GM12892 (cell line): ENCODE results near the gene EPS8. TPM values are rescaled to one million over a fixed set of nuclear protein-coding genes. Genes with fewer than 3 reads are reported as not detected.

Experiments used
- DNase-seq: peaks from one replicate; pipeline ENCODE4 v3.0.0; 2011; ENCODE audit not compliant: insufficient read length
- FAIRE-seq: peaks from 2 replicates; lab custom pipeline; 2011; peaks lifted over from hg19 to GRCh38; lab: Jason Lieb, UNC
- POLR2A ChIP-seq: IDR thresholded peaks from 2 replicates; pipeline ENCODE4 v1.6.1; 2011; ENCODE audit warnings: low read depth, low read length, control low read depth
- POLR2AphosphoS5 ChIP-seq: IDR thresholded peaks from 2 replicates; pipeline ENCODE4 v1.6.1; 2011; ENCODE audit warnings: low read depth, low read length, control low read depth
- TAF1 ChIP-seq: IDR thresholded peaks from 2 replicates; pipeline ENCODE4 v1.6.1; 2011; ENCODE audit warnings: low read depth, mild to moderate bottlenecking, control low read depth, low read length, borderline replicate concordance
- polyA plus RNA-seq: library from polyadenylated mRNA; unstranded; fragments of >200 nt; gene quantifications from one replicate; pipeline ENCODE4 v1.2.1, GENCODE V29; 2012; ENCODE audit warnings: missing spikeins, inconsistent platforms; ENCODE audit not compliant: missing spikeins

EPS8 gene
- polyA plus RNA-seq = 2.4 TPM

GRCh38 chr12:15789220-15790171 is at the start of gene EPS8:
TSS of gene EPS8 (minus strand) at chr12:15789388. CDS start at chr12:15682951, 106,437 bp downstream.
- peak; percentile 90 for FAIRE-seq
- TF ChIP-seq POLR2AphosphoS5 (no peak), POLR2A (no peak), TAF1 (no peak)
- peak; percentile 78 for DNase-seq

GRCh38 chr12:15837141-15837790 is 48.1 kb upstream of the EPS8 start:
- FAIRE-seq = no peak
- no peak for DNase-seq

GRCh38 chr12:15834575-15834974 is 45.4 kb upstream of the EPS8 start:
- no peak for DNase-seq
- no peak for TF ChIP-seq POLR2AphosphoS5
- TF ChIP-seq POLR2A = no peak
- TF ChIP-seq TAF1 = no peak
- FAIRE-seq = no peak

More at GRCh38 chr12:15837141-15837790, 48.1 kb upstream of the EPS8 start:
- TF ChIP-seq POLR2A (no peak), POLR2AphosphoS5 (no peak), TAF1 (no peak)

- TF ChIP-seq POLR2A (no peak), TAF1 (no peak), POLR2AphosphoS5 (no peak)
- DNase-seq = no peak
- no peak for FAIRE-seq
These were observed 42.3 kb upstream of the EPS8 start for GRCh38 chr12:15831315-15831978.

- no peak for FAIRE-seq
- DNase-seq = no peak
- TF ChIP-seq POLR2AphosphoS5 (no peak), TAF1 (no peak)
These were observed 41.4 kb upstream of the EPS8 start for GRCh38 chr12:15830538-15830937.

GRCh38 chr12:15829949-15830348 is 40.8 kb upstream of the EPS8 start:
- FAIRE-seq = no peak
- no peak for DNase-seq
- TF ChIP-seq POLR2A = no peak
- TF ChIP-seq TAF1 = no peak
- TF ChIP-seq POLR2AphosphoS5 = no peak

GRCh38 chr12:15829255-15829654 is 40.1 kb upstream of the EPS8 start:
- DNase-seq (no peak), FAIRE-seq (no peak)
- TF ChIP-seq TAF1 (no peak), POLR2AphosphoS5 (no peak), POLR2A (no peak)

GRCh38 chr12:15827136-15827535 is 37.9 kb upstream of the EPS8 start:
- TF ChIP-seq TAF1 (no peak), POLR2AphosphoS5 (no peak), POLR2A (no peak)
- FAIRE-seq = no peak
- DNase-seq = no peak

GRCh38 chr12:15824516-15824915 is 35.3 kb upstream of the EPS8 start:
- DNase-seq (no peak), FAIRE-seq (no peak)
- TF ChIP-seq POLR2AphosphoS5 = no peak
- no peak for TF ChIP-seq TAF1
- TF ChIP-seq POLR2A = no peak

- DNase-seq (no peak), FAIRE-seq (no peak)
- TF ChIP-seq POLR2AphosphoS5 (no peak), TAF1 (no peak), POLR2A (no peak)
These were observed 34.4 kb upstream of the EPS8 start for GRCh38 chr12:15823360-15824128.
